Activated CD4-positive, alpha-beta T cell treated with anti-CD3 and anti-CD28 coated beads, Interleukin-2, amount 10 ng/mL, durations not matched to agents 24 days and 14 days (primary cell): ENCODE results near the gene C22orf42. TPM values are rescaled to one million over a fixed set of nuclear protein-coding genes. Genes with fewer than 3 reads are reported as not detected.
A peak's percentile ranks its signal among the peaks of the same experiment; 100 is the strongest.
"Not testable (repeated sequence)": the region's sequence is repeated elsewhere in the genome, so short reads cannot be mapped to it uniquely, and the experiment has no call there.

ENCODE experiments used
- DNase-seq: peaks from one replicate; pipeline ENCODE4 v3.0.0; 2022
- H3K27ac Mint-ChIP-seq: one replicate; pipeline ENCODE4 v1.8.0; 2022; ENCODE audit warnings: mild to moderate bottlenecking, mixed read lengths
- H3K27me3 Mint-ChIP-seq: one replicate; pipeline ENCODE4 v1.8.0; 2022; ENCODE audit warnings: mixed read lengths
- H3K36me3 Mint-ChIP-seq: one replicate; pipeline ENCODE4 v1.8.0; 2022; ENCODE audit warnings: low read depth, mild to moderate bottlenecking, mixed read lengths
- H3K4me1 Mint-ChIP-seq: one replicate; pipeline ENCODE4 v1.8.0; 2021; ENCODE audit warnings: mixed read lengths
- H3K4me3 Mint-ChIP-seq: one replicate; pipeline ENCODE4 v1.8.0; 2022; ENCODE audit warnings: mild to moderate bottlenecking, moderate library complexity, mixed read lengths
- H3K9me3 Mint-ChIP-seq: one replicate; pipeline ENCODE4 v1.8.0; 2021; ENCODE audit warnings: mixed read lengths
- intact Hi-C: fragments of 100-400 bp; cut with micrococcal nuclease; formaldehyde crosslinking; loops from one replicate; pipeline ENCODE4 v1.15.1; 2023
- total RNA-seq: library from RNA; stranded (reverse); gene quantifications from 2 replicates; pipeline ENCODE4 v1.2.3, GENCODE V29; 2022

The C22orf42 gene
- total RNA-seq, 1 donor from 2014 or later: not detected

DNA sequence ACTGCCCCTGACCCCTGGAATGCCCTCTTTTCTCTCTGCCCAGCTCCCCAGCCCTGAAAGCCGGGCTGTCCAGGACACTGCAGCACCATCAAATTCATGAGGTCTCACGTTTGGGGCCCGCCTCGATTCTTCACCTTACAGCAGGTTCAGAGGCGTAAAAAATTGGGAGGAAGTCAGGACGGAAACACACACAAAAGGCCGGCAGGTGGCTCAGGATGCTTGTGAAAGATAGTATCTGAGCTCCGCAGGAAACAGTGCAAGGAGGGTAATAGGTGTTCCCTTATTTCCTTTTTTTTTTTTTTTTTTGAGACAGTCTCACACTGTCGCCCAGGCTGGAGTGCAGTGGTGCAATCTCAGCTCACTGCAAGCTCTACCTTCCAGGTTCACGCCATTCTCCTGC is 41.6 kb upstream of the C22orf42 start:
- intact Hi-C loops: no loop called here
- peak; percentile 70 for DNase-seq

GRCh38 chr22:32199961-32200360 is 40.9 kb upstream of the C22orf42 start:
- Mint-ChIP-seq H3K36me3 (no peaks in the 10 kb centered on the region), H3K27ac (no peak overlapping the region), H3K27me3 (peaks cover 27% of the 10 kb centered on the region), H3K9me3 (no peaks in the 10 kb centered on the region), H3K4me3 (no peak overlapping the region), H3K4me1 (peaks cover 16% of the 10 kb centered on the region)
- intact Hi-C loops: no loop called here
- DNase-seq: no peak

More for the DNA sequence above, 41.6 kb upstream of the C22orf42 start:
- no peak overlapping the region for H3K4me3 Mint-ChIP-seq
- H3K27ac Mint-ChIP-seq: no peak overlapping the region
- H3K36me3 Mint-ChIP-seq: no peaks in the 10 kb centered on the region
- peaks cover 19% of the 10 kb centered on the region for H3K4me1 Mint-ChIP-seq
- no peaks in the 10 kb centered on the region for H3K9me3 Mint-ChIP-seq
- H3K27me3 Mint-ChIP-seq: peaks cover 26% of the 10 kb centered on the region

GRCh38 chr22:32199341-32199740 is 40.2 kb upstream of the C22orf42 start:
- Mint-ChIP-seq H3K36me3 (no peaks in the 10 kb centered on the region), H3K4me3 (no peak overlapping the region), H3K27ac (no peak overlapping the region), H3K9me3 (no peaks in the 10 kb centered on the region), H3K4me1 (peaks cover 16% of the 10 kb centered on the region), H3K27me3 (peaks cover 26% of the 10 kb centered on the region)
- no peak for DNase-seq
- intact Hi-C loops: no loop called here

DNA sequence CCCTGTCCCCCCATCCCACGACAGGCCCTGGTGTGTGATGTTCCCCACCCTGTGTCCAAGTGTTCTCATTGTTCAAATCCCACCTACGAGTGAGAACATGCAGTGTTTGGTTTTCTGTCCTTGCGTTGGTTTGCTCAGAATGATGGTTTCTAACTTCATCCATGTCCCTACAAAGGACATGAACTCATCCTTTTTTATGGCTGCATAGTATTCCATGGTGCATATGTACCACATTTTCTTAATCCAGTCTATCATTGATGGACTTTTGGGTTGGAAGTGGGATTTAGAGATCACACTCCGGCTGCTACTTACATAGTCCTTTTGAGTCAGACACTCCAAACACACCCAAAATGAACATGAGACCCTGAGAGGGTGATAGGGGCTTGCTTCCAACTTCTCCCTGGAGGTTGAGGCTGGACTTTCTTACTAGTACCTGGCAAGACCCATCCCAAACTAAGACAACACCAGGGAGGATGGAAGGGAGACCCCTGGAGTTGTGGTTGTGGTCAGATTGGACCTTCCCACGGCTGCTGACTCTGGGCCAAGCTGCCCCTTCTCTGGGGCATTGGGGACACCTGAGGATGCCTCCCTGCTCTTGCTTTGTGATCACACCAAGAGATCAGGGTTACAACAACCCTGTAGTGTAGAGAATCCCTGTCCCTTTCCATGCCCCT is 38.6 kb upstream of the C22orf42 start:
- DNase-seq, H3K4me3 Mint-ChIP-seq, H3K27ac Mint-ChIP-seq, H3K36me3 Mint-ChIP-seq, H3K9me3 Mint-ChIP-seq, intact Hi-C loops: not testable (repeated sequence)
- Mint-ChIP-seq H3K27me3 (peaks cover 17% of the 10 kb centered on the region), H3K4me1 (peaks cover 12% of the 10 kb centered on the region)

GRCh38 chr22:32195900-32196299 is 36.8 kb upstream of the C22orf42 start:
- H3K4me3 Mint-ChIP-seq, H3K36me3 Mint-ChIP-seq, H3K9me3 Mint-ChIP-seq, H3K27ac Mint-ChIP-seq, H3K4me1 Mint-ChIP-seq, intact Hi-C loops, DNase-seq: not testable (repeated sequence)
- peaks cover 16% of the 10 kb centered on the region for H3K27me3 Mint-ChIP-seq

DNA sequence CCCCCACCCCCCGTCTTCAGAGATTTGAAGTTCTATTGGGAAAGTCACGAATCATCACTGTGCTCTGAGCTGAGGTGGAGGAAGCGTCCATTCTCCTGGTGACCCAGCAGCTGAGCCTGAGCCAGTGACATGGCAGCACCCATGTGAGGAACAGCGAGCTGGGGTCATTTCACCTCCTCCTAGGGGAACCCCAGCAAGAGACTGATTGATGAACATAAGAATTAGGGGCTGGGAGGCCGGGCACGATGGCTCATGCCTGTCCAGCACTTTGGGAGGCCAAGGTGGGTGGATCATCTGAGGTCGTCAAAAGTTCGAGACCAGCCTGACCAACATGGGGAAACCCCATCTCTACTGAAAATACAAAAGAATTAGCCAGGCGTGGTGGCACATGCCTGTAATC is 34.2 kb upstream of the C22orf42 start:
- H3K36me3 Mint-ChIP-seq, H3K9me3 Mint-ChIP-seq, DNase-seq, H3K4me1 Mint-ChIP-seq, intact Hi-C loops, H3K27ac Mint-ChIP-seq, H3K4me3 Mint-ChIP-seq: not testable (repeated sequence)
- H3K27me3 Mint-ChIP-seq: peaks cover 19% of the 10 kb centered on the region

GRCh38 chr22:32191021-32191420 is 31.9 kb upstream of the C22orf42 start:
- H3K36me3 Mint-ChIP-seq, DNase-seq, H3K4me1 Mint-ChIP-seq, H3K9me3 Mint-ChIP-seq, H3K4me3 Mint-ChIP-seq, H3K27ac Mint-ChIP-seq, intact Hi-C loops: not testable (repeated sequence)
- peaks cover 15% of the 10 kb centered on the region for H3K27me3 Mint-ChIP-seq

GRCh38 chr22:32185821-32186220 is 26.7 kb upstream of the C22orf42 start:
- Mint-ChIP-seq H3K4me3 (no peak overlapping the region), H3K27ac (no peak overlapping the region), H3K4me1 (no peaks in the 10 kb centered on the region), H3K36me3 (no peaks in the 10 kb centered on the region), H3K9me3 (no peaks in the 10 kb centered on the region), H3K27me3 (peaks cover 10% of the 10 kb centered on the region)
- no peak for DNase-seq
- intact Hi-C loops: no loop called here

GRCh38 chr22:32183625-32184024 is 24.5 kb upstream of the C22orf42 start:
- H3K27me3 Mint-ChIP-seq: peaks cover 13% of the 10 kb centered on the region
- no peaks in the 10 kb centered on the region for H3K4me1 Mint-ChIP-seq
- DNase-seq: no peak
- H3K9me3 Mint-ChIP-seq: no peaks in the 10 kb centered on the region
- H3K4me3 Mint-ChIP-seq: no peak overlapping the region
- intact Hi-C loops: no loop called here
- H3K27ac Mint-ChIP-seq: no peak overlapping the region
- H3K36me3 Mint-ChIP-seq: no peaks in the 10 kb centered on the region

DNA sequence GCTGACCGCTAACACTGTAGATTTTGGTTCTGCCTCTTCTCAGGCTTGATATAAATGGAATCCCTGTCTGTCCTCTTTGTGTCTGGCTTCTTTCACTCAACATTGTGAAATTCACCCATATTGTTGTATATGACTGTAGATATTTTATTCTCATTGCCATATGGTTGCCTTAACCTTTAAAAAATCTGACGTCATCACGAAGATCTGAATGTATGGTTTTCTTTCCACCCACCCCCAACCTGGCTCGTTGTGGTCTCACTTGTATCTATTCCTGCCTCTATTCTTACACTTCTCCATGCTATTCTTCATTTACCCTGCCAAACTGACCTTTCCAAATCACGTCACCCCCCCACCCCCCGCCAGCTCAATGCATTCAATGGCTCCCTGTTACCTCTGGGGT is 21.9 kb upstream of the C22orf42 start:
- intact Hi-C loops: no loop called here
- Mint-ChIP-seq H3K4me1 (no peaks in the 10 kb centered on the region), H3K36me3 (no peaks in the 10 kb centered on the region), H3K27me3 (peaks cover 28% of the 10 kb centered on the region), H3K4me3 (no peak overlapping the region), H3K9me3 (no peaks in the 10 kb centered on the region), H3K27ac (no peak overlapping the region)
- no peak for DNase-seq

DNA sequence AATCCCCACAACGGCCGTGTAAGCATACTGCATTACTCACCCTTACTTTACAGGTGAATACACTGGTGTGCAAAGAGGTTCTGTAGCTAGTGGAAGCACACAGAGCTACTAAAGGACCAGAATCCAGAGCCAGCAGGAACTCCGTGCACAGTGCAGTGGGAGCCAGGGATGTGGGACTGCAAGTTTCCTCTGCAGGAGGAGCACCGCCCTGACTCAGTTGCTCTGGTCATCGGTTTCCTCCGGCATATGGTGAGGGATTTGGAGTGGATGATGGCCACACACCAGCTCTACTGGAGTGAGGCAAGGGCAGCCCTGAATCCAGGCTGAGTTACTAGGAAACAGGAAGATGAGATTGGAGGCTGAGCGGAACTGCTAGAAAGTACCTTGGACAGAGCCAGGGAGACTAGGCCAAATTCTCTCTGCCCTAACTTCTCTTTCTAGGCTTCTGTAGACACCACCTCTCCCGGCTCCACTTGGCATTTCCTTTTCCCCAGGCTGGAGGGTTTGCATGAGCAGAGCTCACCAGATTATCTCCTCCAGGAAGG is 18.2 kb upstream of the C22orf42 start:
- Mint-ChIP-seq H3K27ac (no peak overlapping the region), H3K4me3 (no peak overlapping the region), H3K27me3 (peaks cover 33% of the 10 kb centered on the region), H3K36me3 (no peaks in the 10 kb centered on the region), H3K9me3 (no peaks in the 10 kb centered on the region), H3K4me1 (peaks cover 3% of the 10 kb centered on the region)
- no peak for DNase-seq
- intact Hi-C loops: no loop called here

DNA sequence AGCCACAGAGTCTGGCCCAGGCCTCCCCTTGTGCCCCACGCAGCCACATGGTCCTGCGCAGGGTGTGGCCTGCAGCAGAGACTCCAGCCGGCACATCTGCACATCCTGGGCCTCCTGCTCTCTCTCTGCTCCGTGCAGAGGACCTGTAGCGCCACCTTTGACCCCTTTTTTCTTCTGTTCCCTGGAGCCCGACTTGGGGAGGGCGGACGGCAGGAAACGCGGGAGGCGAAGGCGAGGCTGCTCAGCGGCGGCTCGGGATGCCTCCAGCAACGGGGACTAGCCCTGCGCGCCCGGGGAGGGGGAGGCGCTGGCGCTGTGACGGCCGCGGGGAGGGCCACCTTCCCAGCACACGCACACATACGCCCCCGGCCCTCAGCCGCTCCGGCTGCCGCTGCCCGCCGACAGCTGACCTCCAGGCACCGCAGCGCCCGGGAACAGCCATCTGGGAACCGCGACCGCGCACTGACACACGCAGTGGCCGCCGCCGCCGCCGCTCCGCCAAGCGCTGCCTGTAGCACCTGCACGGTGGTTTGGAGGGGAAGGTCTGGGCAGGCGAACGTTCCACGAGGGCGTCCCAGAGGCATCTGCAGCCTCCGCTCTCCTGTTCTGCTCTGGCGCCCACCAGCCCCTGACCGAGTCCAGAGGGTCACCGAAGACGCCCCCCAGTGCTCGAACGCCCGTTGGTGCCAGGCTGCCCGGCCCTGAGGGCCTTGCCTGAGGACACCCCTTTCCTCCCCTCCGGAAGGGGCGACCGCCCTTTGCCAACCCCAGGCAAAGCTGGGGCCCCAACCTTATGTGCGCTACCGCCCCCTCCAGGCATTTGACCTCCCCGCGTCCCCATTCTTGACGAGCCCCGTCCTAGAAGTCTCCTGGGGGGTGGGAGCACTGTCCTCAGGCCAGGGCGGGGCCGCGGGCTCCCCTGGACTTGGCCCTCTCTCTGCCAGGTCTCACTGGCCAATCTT is 16.9 kb upstream of the C22orf42 start:
- DNase-seq: no peak
- peaks cover 3% of the 10 kb centered on the region for H3K4me1 Mint-ChIP-seq
- peak overlapping the region; percentile 43 for H3K4me3 Mint-ChIP-seq
- peaks cover 33% of the 10 kb centered on the region for H3K27me3 Mint-ChIP-seq
- no peaks in the 10 kb centered on the region for H3K36me3 Mint-ChIP-seq
- no peak overlapping the region for H3K27ac Mint-ChIP-seq
- intact Hi-C loops: no loop called here
- no peaks in the 10 kb centered on the region for H3K9me3 Mint-ChIP-seq

GRCh38 chr22:32175115-32175514 is 16.0 kb upstream of the C22orf42 start:
- Mint-ChIP-seq H3K4me1 (peaks cover 3% of the 10 kb centered on the region), H3K4me3 (no peak overlapping the region), H3K27ac (no peak overlapping the region), H3K9me3 (no peaks in the 10 kb centered on the region), H3K36me3 (no peaks in the 10 kb centered on the region), H3K27me3 (peaks cover 33% of the 10 kb centered on the region)
- intact Hi-C loops: no loop called here
- no peak for DNase-seq

DNA sequence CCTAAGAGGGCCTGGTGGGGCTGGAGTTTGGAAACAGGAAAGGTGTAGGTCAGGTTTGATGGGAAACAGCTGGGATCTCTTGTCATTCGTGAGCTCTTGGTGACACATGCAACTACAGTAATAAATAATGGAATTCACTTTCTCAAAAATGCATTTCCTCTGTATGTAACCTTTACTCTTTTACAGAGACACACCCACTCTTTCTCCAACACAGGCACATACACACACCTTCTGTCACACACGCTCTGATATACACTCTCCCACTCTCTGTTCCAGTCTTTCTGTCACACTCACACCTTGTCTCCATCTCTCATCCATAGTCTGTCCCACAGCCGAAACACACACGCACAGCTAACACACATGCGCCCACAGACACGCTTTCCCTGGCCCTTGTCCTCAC is 6.6 kb upstream of the C22orf42 start:
- Mint-ChIP-seq H3K36me3 (no peaks in the 10 kb centered on the region), H3K4me1 (peaks cover 5% of the 10 kb centered on the region), H3K27ac (no peak overlapping the region), H3K27me3 (peaks cover 17% of the 10 kb centered on the region), H3K9me3 (no peaks in the 10 kb centered on the region), H3K4me3 (no peak overlapping the region)
- DNase-seq: no peak
- intact Hi-C loops: no loop called here
